Activated CD4-positive, alpha-beta T cell treated with anti-CD3 and anti-CD28 coated beads, Interleukin-2, amount 10 ng/mL, durations not matched to agents 7 days and 5 days (primary cell): ENCODE data around the gene MUC12. TPM values are rescaled to one million over a fixed set of nuclear protein-coding genes. Genes with fewer than 3 reads are reported as not detected.
"Not testable (repeated sequence)": the region's sequence is repeated elsewhere in the genome, so short reads cannot be mapped to it uniquely, and the experiment has no call there.

Experiments used
- CTCF ChIA-PET: fragments of 350-600 bp; sonication (Branson Sonifier 250); formaldehyde crosslinking; loops from one replicate; lab custom pipeline; 2021; ENCODE audit warnings: antibody characterized with exemption; lab: Charles Lee
- POLR2A ChIA-PET: fragments of 350-600 bp; sonication (Branson Sonifier 250); formaldehyde crosslinking; loops from one replicate; lab custom pipeline; 2021; ENCODE audit warnings: antibody characterized with exemption; lab: Charles Lee
- DNase-seq: peaks from one replicate; pipeline ENCODE4 v3.0.0-alpha.2; 2020
- H3K27ac Mint-ChIP-seq: one replicate; pipeline ENCODE4 v1.8.0; 2021; ENCODE audit warnings: mild to moderate bottlenecking, moderate library complexity, mixed read lengths
- H3K27me3 Mint-ChIP-seq: one replicate; pipeline ENCODE4 v1.8.0; 2021; ENCODE audit warnings: mixed read lengths
- H3K36me3 Mint-ChIP-seq: one replicate; pipeline ENCODE4 v1.8.0; 2021; ENCODE audit warnings: low read depth, mixed read lengths
- H3K4me1 Mint-ChIP-seq: one replicate; pipeline ENCODE4 v1.8.0; 2021; ENCODE audit warnings: mixed read lengths
- H3K4me3 Mint-ChIP-seq: one replicate; pipeline ENCODE4 v1.8.0; 2021; ENCODE audit warnings: mild to moderate bottlenecking, moderate library complexity, mixed read lengths
- H3K9me3 Mint-ChIP-seq: one replicate; pipeline ENCODE4 v1.8.0; 2021; ENCODE audit warnings: mixed read lengths
- total RNA-seq, 2 experiments: library from RNA; stranded (reverse); gene quantifications; one replicate each; pipeline ENCODE4 v1.2.3, GENCODE V29; 2021

MUC12 gene
- total RNA-seq, 2 experiments from 2014 or later = not detected

DNA sequence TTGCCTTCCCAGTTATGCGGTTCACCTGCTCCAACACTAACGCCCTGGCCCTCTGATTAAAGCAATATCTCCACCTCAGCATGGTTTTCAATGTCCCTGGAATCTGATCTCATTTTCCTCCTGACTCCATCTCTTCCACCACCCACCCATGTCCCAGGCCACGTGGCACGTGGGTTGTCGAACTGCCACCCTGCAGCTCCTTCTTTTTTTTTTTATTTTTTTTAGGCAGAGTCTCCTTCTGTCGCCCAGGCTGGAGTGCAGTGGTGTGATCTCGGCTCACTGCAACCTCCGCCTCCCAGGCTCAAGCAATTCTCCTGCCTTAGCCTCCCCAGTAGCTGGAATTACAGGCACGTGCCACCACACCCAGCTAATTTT, 94.8 kb downstream of the MUC12 start:
- peaks cover 16% of the 10 kb centered on the region for H3K27me3 Mint-ChIP-seq
- H3K9me3 Mint-ChIP-seq, H3K27ac Mint-ChIP-seq, H3K36me3 Mint-ChIP-seq, DNase-seq, POLR2A ChIA-PET, CTCF ChIA-PET, H3K4me3 Mint-ChIP-seq, H3K4me1 Mint-ChIP-seq: not testable (repeated sequence)

- H3K4me3 Mint-ChIP-seq, H3K4me1 Mint-ChIP-seq, DNase-seq, H3K27ac Mint-ChIP-seq, H3K36me3 Mint-ChIP-seq, H3K9me3 Mint-ChIP-seq, POLR2A ChIA-PET: not testable (repeated sequence)
- peaks cover 13% of the 10 kb centered on the region for H3K27me3 Mint-ChIP-seq
- CTCF ChIA-PET = interaction anchor here (2.5 kb wide), 1 partner anchor 12 kb away, joined by 6 read pairs; no protein-coding TSS in a partner anchor
Measured at GRCh38 chr7:101065162-101065561, 95.8 kb downstream of the MUC12 start.

DNA sequence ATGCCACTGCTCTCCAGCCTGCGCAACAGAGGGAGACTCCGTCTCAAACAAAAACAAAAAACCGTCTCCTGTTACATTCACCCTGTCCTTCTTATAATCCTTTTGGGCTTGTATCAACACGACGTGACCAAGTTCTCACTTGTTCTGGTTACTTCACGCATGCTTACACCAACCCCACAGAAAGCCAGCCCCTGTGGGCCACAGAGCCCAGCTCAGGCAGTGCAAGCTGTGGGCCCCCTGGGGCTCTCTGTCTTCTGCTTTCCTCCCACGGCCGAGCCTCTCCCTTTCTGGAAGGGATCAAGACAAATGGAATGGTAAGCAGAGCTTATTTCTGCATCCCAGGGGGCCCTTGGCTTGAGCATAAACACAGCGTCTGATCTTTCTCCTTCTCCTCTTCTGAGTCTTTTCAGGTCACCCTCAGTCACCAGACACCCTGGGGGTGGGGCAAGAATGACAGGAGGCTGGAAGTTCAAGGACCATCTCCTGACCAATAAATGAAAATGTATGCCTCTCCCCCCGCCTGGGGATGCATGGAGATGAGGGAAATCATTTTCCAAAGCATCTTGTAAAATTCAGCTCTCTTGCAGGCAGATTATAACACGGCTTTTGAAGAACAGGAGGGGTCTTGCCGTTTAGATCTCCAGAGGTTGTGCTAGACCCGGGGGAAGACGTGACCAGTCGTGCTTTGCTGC, 96.9 kb downstream of the MUC12 start:
- H3K36me3 Mint-ChIP-seq = no peaks in the 10 kb centered on the region
- no peak overlapping the region for H3K27ac Mint-ChIP-seq
- no peak for DNase-seq
- no peaks in the 10 kb centered on the region for H3K4me1 Mint-ChIP-seq
- H3K27me3 Mint-ChIP-seq = peaks cover 10% of the 10 kb centered on the region
- no peak overlapping the region for H3K4me3 Mint-ChIP-seq
- H3K9me3 Mint-ChIP-seq = no peaks in the 10 kb centered on the region
- POLR2A ChIA-PET = no interaction called here
- CTCF ChIA-PET = interaction anchor here (0.9 to 2.5 kb wide), 2 partner anchors 11 to 171 kb away, joined by 3 to 6 read pairs; no protein-coding TSS in a partner anchor

- ChIA-PET CTCF (interaction anchor here (0.9 to 2.5 kb wide), 2 partner anchors 11 to 172 kb away, joined by 3 to 6 read pairs; no protein-coding TSS in a partner anchor), POLR2A (no interaction called here)
- Mint-ChIP-seq H3K27ac (no peak overlapping the region), H3K27me3 (peaks cover 13% of the 10 kb centered on the region), H3K36me3 (no peaks in the 10 kb centered on the region), H3K4me1 (no peaks in the 10 kb centered on the region), H3K4me3 (no peak overlapping the region), H3K9me3 (no peaks in the 10 kb centered on the region)
- no peak for DNase-seq
Measured at GRCh38 chr7:101066833-101067177, 97.4 kb downstream of the MUC12 start.

- Mint-ChIP-seq H3K36me3 (no peaks in the 10 kb centered on the region), H3K4me1 (no peaks in the 10 kb centered on the region), H3K9me3 (no peaks in the 10 kb centered on the region), H3K27me3 (peaks cover 13% of the 10 kb centered on the region), H3K4me3 (no peak overlapping the region), H3K27ac (no peak overlapping the region)
- ChIA-PET POLR2A (no interaction called here), CTCF (no interaction called here)
- DNase-seq = no peak
Measured at GRCh38 chr7:101068401-101068800, 99.0 kb downstream of the MUC12 start.

Other genes with a start within 250 kb of the MUC12 start
- not detected for gene EPO, start 249.1 kb upstream of the MUC12 start, total RNA-seq
- gene ZAN, start 236.0 kb upstream of the MUC12 start, total RNA-seq = not detected
- gene EPHB4, start 142.0 kb upstream of the MUC12 start, total RNA-seq = 1 to 10 TPM; 1.6 to 2.1 TPM
- 10 to 100 TPM; 44.1 to 49.1 TPM for gene SLC12A9, start 116.9 kb upstream of the MUC12 start, total RNA-seq
- 10 to 100 TPM; 24.8 to 34.2 TPM for gene TRIP6, start 102.2 kb upstream of the MUC12 start, total RNA-seq
- gene SRRT, start 94.5 kb upstream of the MUC12 start, total RNA-seq = 100 to 1,000 TPM; 262 to 280 TPM
- gene UFSP1, start 79.8 kb upstream of the MUC12 start, total RNA-seq = 1 to 10 TPM; 2.3 to 3.1 TPM
- not detected for gene ACHE, start 73.7 kb upstream of the MUC12 start, total RNA-seq
- gene MUC3A, start 20.0 kb upstream of the MUC12 start, total RNA-seq = not detected
- not detected for gene MUC17, start 50.5 kb downstream of the MUC12 start, total RNA-seq
- 10 to 100 TPM; 54.2 to 72.3 TPM for gene TRIM56, start 115.9 kb downstream of the MUC12 start, total RNA-seq
- under 1 TPM; 0.05 to 0.27 TPM for gene SERPINE1, start 157.5 kb downstream of the MUC12 start, total RNA-seq
- gene AP1S1, start 184.9 kb downstream of the MUC12 start, total RNA-seq = 10 to 100 TPM; 37.9 to 48.2 TPM
- gene VGF, start 196.0 kb downstream of the MUC12 start, total RNA-seq = under 1 TPM; 0.15 to 0.22 TPM
- gene NAT16, start 210.7 kb downstream of the MUC12 start, total RNA-seq = not detected
- not detected for gene MOGAT3, start 231.5 kb downstream of the MUC12 start, total RNA-seq
- gene PLOD3, start 248.0 kb downstream of the MUC12 start, total RNA-seq = 10 to 100 TPM; 59.7 to 69.5 TPM
- 10 to 100 TPM; 61.6 to 67.4 TPM for gene ZNHIT1, start 248.6 kb downstream of the MUC12 start, total RNA-seq